ENCODE measurements around the gene SNHG17.
"Not testable (repeated sequence)": the region's sequence is repeated elsewhere in the genome, so short reads cannot be mapped to it uniquely, and the experiment has no call there.

Gene SNHG17
- total RNA-seq = 30.0 to 109 (median 83.4) reads per million in 9 experiments

DNA sequence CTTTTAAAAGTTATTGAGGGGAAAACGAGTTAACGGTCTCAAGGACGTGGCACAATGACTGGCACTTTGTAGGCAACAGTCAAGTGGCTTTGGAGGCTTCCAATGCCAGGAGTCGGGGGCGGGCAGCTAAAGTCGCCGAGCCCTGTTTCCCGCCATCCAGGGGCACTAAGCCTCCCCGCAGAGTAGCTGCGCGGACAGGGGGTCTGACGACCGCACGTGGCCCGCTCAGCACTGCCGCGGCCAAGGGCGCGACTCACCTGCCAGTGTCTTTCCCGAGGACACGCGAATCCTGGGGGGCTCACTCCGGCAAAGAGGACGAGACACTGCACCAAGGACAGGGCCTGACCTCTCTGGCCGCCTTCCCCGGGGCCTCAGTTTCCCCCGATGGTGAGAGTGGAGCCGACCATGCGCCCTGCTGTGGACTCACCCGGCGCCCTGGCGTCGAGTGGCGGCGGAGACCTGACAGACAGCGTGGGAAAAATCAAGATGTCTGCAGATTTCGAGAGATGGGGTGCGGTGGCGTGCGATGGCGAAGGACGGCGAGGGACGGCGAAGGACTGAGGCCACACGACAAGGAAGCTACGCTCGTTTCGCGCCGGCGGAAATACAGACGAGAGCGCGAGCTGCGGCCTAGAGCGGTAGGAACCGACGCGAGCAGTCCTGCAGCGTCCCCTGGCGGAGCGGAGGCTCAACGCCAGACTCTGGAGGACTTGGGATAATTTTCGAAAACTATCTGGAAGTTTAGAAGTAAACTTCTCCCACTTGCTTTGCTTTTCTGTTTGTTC, at the start of gene SNHG17:
SNHG17 (minus strand) TSS at position 559 of the 785 bp plus-strand sequence.
- Mint-ChIP-seq H3K9me3 (no peaks in the 10 kb centered on the region), H3K4me1 (ENCODE audit: low read depth in 2 of 2) (peaks cover 25 to 38% of the 10 kb centered on the region in 2 donors), H3K36me3 (ENCODE audit: insufficient read depth) (peaks cover 42% of the 10 kb centered on the region), H3K27ac (peak within 1 kb of the TSS; percentile 94 to 95), H3K27me3 (peaks cover 15 to 17% of the 10 kb centered on the region in 2 donors), H3K4me3 (peak within 1 kb of the TSS; percentile 88 to 90)
- ATAC-seq (replicated peaks) (peak; percentile 92), DNase-seq (peak; percentile 83 to 85 (median 84))

DNA sequence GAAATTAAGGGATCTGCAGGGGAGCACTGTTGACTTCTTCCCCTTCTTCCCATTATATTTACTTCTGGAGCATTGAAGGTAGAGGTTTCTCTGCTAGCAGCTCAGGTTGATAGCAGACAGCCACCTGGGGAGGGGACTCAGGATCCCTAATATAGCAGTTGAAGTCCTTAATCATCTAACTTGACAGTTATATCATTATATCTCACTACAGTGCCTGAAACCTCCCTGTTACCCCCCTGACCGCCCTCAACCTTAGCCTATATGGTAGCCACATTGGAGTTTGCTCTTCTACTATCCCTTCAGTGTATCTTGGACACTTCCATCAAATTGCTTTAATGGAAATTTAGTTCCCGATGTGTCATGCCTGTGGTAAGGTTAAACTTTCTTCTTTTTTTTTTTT, 44.5 kb upstream of the SNHG17 start:
- H3K9me3 Mint-ChIP-seq = no peaks in the 10 kb centered on the region
- no peak overlapping the region for H3K4me3 Mint-ChIP-seq
- peaks cover 12% of the 10 kb centered on the region for H3K36me3 Mint-ChIP-seq (ENCODE audit: insufficient read depth)
- DNase-seq (no peak), ATAC-seq (replicated peaks) (no peak)
- peaks cover 31 to 62% of the 10 kb centered on the region in 2 donors for H3K4me1 Mint-ChIP-seq (ENCODE audit: low read depth in 2 of 2)
- H3K27me3 Mint-ChIP-seq = no peaks in the 10 kb centered on the region
- peak overlapping the region in 1 of 2 donors; percentile 59 for H3K27ac Mint-ChIP-seq

DNA sequence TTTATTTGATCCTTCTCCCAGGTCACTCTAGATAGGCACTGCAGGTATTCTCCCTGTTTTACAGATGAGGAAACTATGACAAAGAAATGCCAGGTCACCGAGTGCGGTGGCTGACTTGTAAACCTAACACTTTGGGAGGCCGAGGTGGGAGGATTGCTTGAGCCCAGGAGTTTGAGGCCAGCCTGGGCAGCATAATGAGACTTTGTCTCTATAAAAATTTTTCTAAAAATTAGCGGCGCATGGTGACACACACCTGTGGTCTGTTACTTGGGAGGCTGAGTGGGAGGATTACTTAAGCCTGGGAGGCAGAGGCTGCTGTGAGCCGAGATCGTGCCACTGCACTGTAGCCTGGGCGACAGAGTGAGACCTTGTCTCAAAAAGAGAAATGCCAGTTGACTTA, 42.6 kb upstream of the SNHG17 start:
- H3K4me1 Mint-ChIP-seq (ENCODE audit: low read depth in 2 of 2) = peaks cover 36 to 67% of the 10 kb centered on the region in 2 donors
- H3K27ac Mint-ChIP-seq = no peak overlapping the region
- no peaks in the 10 kb centered on the region for H3K9me3 Mint-ChIP-seq
- H3K27me3 Mint-ChIP-seq = no peaks in the 10 kb centered on the region
- H3K36me3 Mint-ChIP-seq (ENCODE audit: insufficient read depth) = peaks cover 16% of the 10 kb centered on the region
- ATAC-seq (replicated peaks) = no peak
- DNase-seq = no peak
- no peak overlapping the region for H3K4me3 Mint-ChIP-seq

DNA sequence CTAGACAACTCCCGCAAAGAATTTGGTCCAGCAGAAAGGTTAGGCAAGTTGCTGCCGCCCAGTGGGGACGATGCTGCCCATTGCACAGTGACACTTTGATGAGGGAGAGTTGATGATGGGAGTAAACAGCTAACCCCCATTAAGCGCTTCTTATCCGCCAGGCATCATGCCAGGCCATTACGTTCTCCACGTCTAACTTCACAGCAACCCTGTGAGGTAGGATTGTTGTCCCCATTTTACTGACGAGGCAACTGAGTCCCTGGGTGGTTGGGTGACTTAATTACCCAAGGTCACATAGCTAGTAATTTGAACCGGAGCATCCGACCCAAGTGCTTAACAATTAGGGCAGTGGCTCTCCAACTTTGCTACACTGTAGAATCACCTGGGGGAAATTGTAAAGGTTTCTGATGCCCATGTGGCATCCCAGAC, 38.3 kb upstream of the SNHG17 start:
- Mint-ChIP-seq H3K4me3 (peak overlapping the region; percentile 85 to 91), H3K36me3 (ENCODE audit: insufficient read depth) (peaks cover 23% of the 10 kb centered on the region), H3K27ac (peak overlapping the region; percentile 94), H3K4me1 (ENCODE audit: low read depth in 2 of 2) (peaks cover 37 to 47% of the 10 kb centered on the region in 2 donors), H3K27me3 (no peaks in the 10 kb centered on the region), H3K9me3 (no peaks in the 10 kb centered on the region)
- ATAC-seq (replicated peaks) = no peak
- DNase-seq = no peak

DNA sequence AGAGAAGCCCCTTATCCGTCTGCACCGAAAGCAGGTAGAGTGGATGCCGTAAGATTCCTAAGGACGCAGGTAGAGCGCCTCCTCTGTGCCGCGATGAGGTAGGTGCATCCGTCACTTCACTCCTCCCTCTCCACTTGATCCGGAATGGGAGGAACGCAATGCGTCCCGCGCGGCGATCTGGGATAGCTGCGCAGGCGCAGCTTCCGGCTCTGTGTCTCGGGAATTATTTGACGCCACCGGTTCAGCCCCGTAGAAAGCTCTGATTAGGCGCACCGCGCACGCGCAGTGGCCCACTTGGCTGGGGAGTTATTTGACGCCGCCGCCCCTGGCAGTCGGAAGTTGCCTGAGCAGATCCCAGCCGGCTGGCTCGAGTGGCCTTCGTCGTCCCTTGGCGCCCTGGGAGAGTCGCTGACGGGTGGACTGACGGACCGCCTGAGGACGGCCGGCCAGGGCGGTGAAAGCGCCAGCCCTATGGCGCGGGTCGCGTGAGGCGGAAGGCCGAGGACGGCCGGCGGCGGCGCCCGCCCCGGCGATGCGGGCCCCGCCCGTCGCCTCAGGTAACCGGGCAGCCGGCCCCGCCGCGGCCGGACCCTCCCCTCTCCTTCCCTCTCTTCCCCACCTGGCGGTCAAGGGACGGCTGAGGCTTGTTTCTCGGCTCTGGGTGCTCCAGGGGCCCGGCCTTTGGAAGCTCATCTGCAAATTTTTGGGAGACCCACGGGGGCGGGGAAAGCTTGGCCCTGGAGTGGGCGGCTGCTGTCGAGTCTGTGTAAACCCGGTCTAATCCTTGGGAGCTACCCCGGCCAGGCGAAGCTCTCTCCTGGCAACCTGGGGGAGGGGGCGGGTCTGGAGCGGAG, 37.6 kb upstream of the SNHG17 start, which contains the start of gene RALGAPB:
RALGAPB (plus strand) TSS at position 331 of the 854 bp plus-strand sequence. CDS start 15,590 bp downstream, outside the sequence.
- peak within 1 kb of the TSS; percentile 85 to 91 for H3K4me3 Mint-ChIP-seq
- peak; percentile 89 for ATAC-seq (replicated peaks)
- H3K4me1 Mint-ChIP-seq (ENCODE audit: low read depth in 2 of 2) = peaks cover 35 to 44% of the 10 kb centered on the region in 2 donors
- H3K36me3 Mint-ChIP-seq (ENCODE audit: insufficient read depth) = peaks cover 23% of the 10 kb centered on the region
- H3K27ac Mint-ChIP-seq = peak within 1 kb of the TSS; percentile 94
- no peaks in the 10 kb centered on the region for H3K9me3 Mint-ChIP-seq
- peak; percentile 95 to 97 (median 96) for DNase-seq
- no peaks in the 10 kb centered on the region for H3K27me3 Mint-ChIP-seq

DNA sequence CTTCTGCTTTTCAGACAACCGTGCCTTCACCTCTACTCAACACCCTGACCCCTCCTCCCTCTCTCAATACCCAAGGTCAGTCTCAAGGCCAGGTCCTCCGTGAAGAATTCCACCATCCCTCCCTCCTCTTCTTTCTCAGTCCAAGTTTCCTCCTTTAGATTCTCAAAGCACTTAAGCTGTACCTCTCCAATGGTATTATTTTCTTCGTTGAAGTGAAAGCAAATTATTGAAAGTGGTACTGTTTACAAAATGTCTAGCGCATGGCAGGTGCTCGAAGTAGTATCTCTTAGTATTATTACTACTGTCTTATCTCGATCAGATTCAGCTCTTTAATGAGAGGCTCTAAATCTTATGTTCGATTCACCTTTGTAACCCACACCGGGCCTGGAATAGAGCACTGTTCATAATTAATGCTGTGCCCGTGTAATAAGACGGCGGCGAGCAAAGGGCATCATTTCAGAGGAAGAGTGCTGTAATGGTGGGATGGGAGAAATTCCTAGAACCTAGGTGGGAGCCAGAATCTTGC, 36.9 kb upstream of the SNHG17 start:
- peak overlapping the region; percentile 85 to 91 for H3K4me3 Mint-ChIP-seq
- H3K4me1 Mint-ChIP-seq (ENCODE audit: low read depth in 2 of 2) = peaks cover 34 to 37% of the 10 kb centered on the region in 2 donors
- DNase-seq (no peak), ATAC-seq (replicated peaks) (peak; percentile 6)
- H3K27ac Mint-ChIP-seq = peak overlapping the region; percentile 94
- no peaks in the 10 kb centered on the region for H3K27me3 Mint-ChIP-seq
- H3K9me3 Mint-ChIP-seq = no peaks in the 10 kb centered on the region
- peaks cover 23% of the 10 kb centered on the region for H3K36me3 Mint-ChIP-seq (ENCODE audit: insufficient read depth)

DNA sequence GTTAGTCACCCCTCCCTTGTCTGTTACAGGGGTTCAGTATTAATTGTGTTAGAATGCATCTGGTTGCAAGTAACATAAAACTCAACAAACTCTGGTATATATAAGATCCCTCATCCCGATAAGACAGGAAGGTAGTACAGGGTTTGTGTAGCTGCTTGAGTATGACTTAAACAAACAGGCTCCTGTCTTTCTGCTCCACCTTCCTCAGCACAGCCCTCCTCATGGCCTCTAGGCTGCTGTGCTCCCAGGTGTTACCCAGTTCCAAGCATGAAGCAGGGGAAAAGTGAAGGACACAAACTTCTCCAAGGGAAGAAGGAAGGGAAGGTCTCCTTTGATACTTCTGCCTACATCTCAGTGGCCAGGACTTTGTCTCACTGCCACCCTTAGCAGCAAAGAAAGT, 36.1 kb upstream of the SNHG17 start:
- H3K27me3 Mint-ChIP-seq = no peaks in the 10 kb centered on the region
- DNase-seq (no peak), ATAC-seq (replicated peaks) (no peak)
- H3K36me3 Mint-ChIP-seq (ENCODE audit: insufficient read depth) = peaks cover 23% of the 10 kb centered on the region
- peak overlapping the region in 1 of 2 donors; percentile 41 for H3K27ac Mint-ChIP-seq
- H3K4me1 Mint-ChIP-seq (ENCODE audit: low read depth in 2 of 2) = peaks cover 30 to 31% of the 10 kb centered on the region in 2 donors
- peak overlapping the region in 1 of 2 donors; percentile 85 for H3K4me3 Mint-ChIP-seq
- H3K9me3 Mint-ChIP-seq = no peaks in the 10 kb centered on the region

DNA sequence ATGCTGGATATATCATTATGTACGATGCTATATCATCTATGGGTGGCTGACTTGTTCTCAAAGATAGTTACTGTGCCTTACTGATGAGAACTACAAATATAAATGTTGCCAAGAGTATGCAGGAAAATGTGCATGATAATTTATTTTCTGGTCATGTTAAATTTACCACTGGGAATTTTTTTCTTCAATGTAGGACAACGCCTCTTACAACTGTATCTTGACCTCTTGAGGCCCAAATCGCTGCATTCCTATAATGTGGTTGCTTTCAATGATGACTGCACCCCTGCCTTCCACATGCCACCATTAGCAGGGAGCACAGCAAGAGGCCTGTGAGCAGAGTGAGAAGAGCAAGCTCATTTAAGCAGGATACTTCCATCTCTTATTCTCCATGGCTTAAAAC, 31.9 kb upstream of the SNHG17 start:
- Mint-ChIP-seq H3K9me3 (no peaks in the 10 kb centered on the region), H3K27ac (no peak overlapping the region), H3K27me3 (no peaks in the 10 kb centered on the region), H3K4me3 (no peak overlapping the region), H3K36me3 (ENCODE audit: insufficient read depth) (peaks cover 2% of the 10 kb centered on the region), H3K4me1 (ENCODE audit: low read depth in 2 of 2) (peaks cover 3 to 4% of the 10 kb centered on the region in 2 donors)
- DNase-seq = no peak
- ATAC-seq (replicated peaks) = no peak

DNA sequence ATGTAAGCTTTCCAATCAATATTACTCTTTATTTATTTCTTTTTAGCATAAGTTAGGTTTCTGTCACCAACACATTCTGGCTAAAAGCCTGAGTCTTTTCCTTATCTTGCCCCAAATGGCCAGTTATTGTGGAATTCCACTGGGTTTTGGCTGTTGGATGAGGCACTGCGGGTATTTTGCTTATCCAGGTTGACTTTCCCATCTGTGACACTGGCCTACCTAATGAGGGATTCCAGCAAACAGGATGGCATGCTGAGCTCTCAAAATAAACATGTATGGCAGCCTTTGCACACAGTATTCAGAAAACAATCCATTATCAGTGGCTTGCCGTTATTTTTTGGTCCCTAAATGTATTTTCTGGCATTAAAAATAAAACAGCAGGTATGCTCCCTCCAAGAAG, 31.0 kb upstream of the SNHG17 start:
- Mint-ChIP-seq H3K27me3 (no peaks in the 10 kb centered on the region), H3K4me3 (no peak overlapping the region), H3K9me3 (no peaks in the 10 kb centered on the region), H3K36me3 (ENCODE audit: insufficient read depth) (no peaks in the 10 kb centered on the region), H3K27ac (no peak overlapping the region), H3K4me1 (ENCODE audit: low read depth in 2 of 2) (no peaks in the 10 kb centered on the region)
- DNase-seq = no peak
- no peak for ATAC-seq (replicated peaks)

DNA sequence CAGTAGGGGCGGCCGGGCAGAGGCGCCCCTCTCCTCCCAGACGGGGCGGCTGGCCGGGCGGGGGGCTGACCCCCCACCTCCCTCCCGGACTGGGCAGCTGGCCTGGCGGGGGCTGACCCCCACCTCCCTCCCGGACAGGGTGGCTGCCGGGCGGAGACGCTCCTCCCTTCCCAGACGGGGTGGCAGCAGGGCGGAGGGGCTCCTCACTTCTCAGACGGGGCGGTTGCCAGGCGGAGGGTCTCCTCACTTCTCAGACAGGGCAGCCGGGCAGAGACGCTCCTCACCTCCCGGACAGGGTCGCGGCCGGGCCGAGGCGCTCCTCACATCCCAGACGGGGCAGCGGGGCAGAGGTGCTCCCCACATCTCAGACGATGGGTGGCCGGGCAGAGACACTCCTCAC, 26.4 kb upstream of the SNHG17 start:
- DNase-seq; H3K9me3 Mint-ChIP-seq; ATAC-seq (replicated peaks); H3K27ac Mint-ChIP-seq; H3K27me3 Mint-ChIP-seq; H3K4me1 Mint-ChIP-seq (ENCODE audit: low read depth in 2 of 2); H3K36me3 Mint-ChIP-seq (ENCODE audit: insufficient read depth): not testable (repeated sequence)
- peak overlapping the region in 1 of 2 donors; percentile 34 for H3K4me3 Mint-ChIP-seq

DNA sequence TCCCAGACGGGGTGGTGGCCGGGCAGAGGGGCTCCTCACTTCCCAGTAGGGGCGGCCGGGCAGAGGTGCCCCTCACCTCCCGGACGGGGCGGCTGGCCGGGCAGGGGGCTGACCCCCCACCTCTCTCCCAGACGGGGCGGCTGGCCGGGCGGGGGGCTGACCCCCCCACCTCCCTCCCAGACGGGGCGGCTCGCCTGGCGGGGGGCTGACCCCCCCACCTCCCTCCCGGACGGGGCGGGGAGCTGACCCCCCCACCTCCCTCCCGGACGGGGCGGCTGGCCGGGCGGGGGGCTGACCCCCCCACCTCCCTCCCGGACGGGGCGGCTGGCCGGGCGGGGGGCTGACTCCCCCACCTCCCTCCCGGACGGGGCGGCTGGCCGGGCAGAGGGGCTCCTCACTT, 26.0 kb upstream of the SNHG17 start:
- H3K36me3 Mint-ChIP-seq (ENCODE audit: insufficient read depth); H3K4me1 Mint-ChIP-seq (ENCODE audit: low read depth in 2 of 2); H3K9me3 Mint-ChIP-seq; ATAC-seq (replicated peaks); H3K27me3 Mint-ChIP-seq; DNase-seq; H3K4me3 Mint-ChIP-seq; H3K27ac Mint-ChIP-seq: not testable (repeated sequence)

DNA sequence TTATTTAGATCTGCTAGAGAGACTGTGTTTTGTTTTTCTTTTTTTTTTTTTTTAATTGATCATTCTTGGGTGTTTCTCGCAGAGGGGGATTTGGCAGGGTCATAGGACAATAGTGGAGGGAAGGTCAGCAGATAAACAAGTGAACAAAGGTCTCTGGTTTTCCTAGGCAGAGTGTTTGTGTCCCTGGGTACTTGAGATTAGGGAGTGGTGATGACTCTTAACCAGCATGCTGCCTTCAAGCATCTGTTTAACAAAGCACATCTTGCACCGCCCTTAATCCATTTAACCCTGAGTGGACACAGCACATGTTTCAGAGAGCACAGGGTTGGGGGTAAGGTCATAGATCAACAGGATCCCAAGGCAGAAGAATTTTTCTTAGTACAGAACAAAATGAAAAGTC, 25.5 kb upstream of the SNHG17 start:
- not testable (repeated sequence) for H3K27me3 Mint-ChIP-seq; H3K36me3 Mint-ChIP-seq (ENCODE audit: insufficient read depth); H3K9me3 Mint-ChIP-seq; H3K27ac Mint-ChIP-seq; ATAC-seq (replicated peaks); H3K4me1 Mint-ChIP-seq (ENCODE audit: low read depth in 2 of 2); DNase-seq; H3K4me3 Mint-ChIP-seq

DNA sequence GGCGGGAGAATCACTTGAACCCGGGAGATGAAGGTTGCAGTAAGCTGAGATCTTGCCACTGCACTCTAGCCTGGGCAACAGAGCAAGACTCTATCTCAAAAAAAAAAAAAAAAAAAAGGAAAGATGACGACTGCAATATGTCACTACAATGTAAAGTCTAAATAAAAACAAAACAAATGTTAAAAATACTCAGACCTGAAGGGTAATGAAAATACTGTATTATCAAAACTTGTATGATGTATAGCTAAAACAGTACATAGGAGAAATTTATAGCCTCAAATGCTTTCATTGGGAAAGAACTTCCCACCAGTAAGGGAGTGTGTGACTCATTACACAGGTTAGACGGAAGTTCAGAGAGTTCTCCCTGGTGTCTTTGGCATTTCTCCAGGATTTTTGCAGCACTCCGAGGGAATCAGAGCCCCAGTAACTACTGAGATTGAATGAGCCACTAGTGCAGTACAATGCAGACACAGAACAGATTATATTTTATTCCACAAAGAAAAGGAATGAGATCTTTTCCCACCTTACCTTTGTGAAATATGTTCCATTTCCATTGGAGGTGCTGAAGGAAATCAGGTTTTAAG, 25.0 kb upstream of the SNHG17 start:
- Mint-ChIP-seq H3K4me3 (no peak overlapping the region), H3K9me3 (no peaks in the 10 kb centered on the region), H3K36me3 (ENCODE audit: insufficient read depth) (no peaks in the 10 kb centered on the region), H3K27me3 (peaks cover 0 to 9% of the 10 kb centered on the region in 2 donors), H3K27ac (no peak overlapping the region), H3K4me1 (ENCODE audit: low read depth in 2 of 2) (no peaks in the 10 kb centered on the region)
- DNase-seq (no peak), ATAC-seq (replicated peaks) (no peak)
